ENCODE data around the gene PAPLN. TPM values are rescaled to one million over a fixed set of nuclear protein-coding genes. Genes with fewer than 3 reads are reported as not detected.

PAPLN gene
- total RNA-seq, 2 donors from 2014 or later: 2.8 to 8.3 TPM

DNA sequence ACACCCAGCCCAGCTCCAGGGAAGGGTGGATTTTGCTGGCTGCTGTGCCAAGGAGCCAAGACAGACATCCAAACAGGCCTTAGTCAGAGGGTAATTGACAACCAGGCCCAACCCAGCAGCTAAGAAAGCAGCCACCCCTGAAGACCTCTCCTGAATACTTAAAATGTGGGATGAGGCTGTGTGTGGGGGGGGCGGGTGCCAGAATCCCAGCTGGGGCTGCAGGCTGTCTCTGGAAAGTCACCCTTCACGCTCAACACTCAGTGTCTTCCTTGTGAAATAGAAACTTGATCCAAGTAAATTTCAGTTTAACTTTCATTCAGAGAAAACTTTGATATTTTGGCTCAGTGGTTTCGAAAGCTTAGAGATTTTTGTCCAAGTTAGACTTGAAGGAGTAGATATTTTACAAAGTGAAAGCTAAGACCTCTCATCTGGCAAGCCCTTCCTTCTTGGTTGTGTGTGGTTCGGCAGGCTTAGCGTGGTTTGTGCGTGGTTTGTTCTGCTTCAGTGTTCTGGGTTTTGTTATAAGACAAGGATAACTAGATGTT lies 5.1 kb downstream of the PAPLN start:
- intact Hi-C loops (cut with DNase I, micrococcal nuclease): no loop called here
- no peak for ATAC-seq
- no peak for DNase-seq

DNA sequence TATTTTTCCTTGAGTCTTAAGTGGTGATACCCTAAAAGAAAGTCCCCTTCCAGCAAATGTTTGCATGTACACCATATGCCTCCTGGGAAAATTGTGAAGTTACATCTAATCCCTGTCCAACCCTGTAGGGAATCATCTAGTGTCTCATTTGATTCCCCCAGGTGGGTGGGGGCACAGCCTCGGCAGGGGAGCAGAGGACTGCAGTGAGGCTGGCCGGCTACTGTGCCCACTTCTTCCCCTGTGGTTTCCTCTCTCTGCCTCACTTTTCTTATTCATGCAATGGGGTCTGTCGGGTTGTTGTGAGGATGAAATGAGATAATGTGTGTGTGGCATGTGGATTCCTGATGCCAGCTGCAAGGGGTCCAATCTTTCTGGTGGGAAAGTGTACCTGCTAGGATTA lies 6.0 kb downstream of the PAPLN start:
- ATAC-seq: no peak
- intact Hi-C loops (cut with DNase I, micrococcal nuclease): no loop called here
- DNase-seq: no peak

DNA sequence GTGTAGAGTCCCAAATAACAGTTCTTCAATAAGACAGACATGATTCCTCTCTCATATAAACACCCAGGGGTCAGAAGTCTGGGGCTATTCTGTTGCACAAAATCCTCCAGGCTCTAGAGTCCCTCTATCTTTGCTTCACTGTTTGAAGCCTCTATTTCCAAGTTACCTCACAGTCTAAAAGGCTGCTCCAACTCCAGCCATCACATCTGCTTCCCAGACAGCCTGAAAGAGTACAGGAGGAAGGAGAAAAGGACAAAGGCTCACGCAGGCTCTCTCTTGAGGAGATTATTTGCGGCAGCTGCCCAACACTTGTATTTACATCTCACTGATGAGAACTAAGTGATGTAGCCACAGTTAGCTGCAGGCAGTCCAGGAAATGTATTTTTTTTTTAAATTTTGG lies 6.4 kb downstream of the PAPLN start:
- ATAC-seq: no peak
- intact Hi-C loops (cut with DNase I, micrococcal nuclease): no loop called here
- DNase-seq: no peak

DNA sequence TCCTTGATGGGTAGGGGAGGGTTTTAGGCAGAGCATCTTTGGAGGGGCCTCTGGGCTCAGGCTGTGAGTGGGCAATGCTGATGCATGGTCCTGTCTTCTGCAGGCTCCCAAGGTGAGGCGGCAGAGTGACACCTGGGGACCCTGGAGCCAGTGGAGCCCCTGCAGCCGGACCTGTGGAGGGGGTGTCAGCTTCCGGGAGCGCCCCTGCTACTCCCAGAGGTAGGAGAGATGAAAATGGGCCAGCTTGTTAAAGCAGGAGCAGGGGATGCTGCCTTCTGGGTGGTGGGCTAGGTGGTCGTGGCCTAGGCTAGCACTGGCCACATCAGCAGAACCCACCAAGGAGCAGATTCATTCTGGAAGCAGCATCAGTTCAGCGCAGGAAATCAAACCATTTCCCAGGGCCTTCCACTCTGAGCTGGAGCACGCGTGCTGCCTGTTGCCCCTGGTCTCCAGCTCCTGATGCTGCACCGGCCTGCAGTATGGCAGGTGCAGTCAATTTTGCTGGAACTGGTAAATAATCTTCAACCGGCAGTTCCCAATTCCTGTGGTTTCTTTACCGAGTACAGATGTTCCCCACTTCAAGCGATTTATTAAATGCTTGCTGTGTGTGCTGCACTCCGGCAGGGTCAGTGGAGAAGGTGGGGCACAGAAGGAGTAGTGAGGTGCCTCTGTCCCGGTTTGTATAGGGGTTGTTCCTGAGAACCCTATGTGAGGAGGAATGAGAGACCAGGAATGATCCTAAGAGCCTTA lies 7.4 kb downstream of the PAPLN start:
- intact Hi-C loops (cut with DNase I, micrococcal nuclease): no loop called here
- DNase-seq: no peak
- ATAC-seq: no peak

DNA sequence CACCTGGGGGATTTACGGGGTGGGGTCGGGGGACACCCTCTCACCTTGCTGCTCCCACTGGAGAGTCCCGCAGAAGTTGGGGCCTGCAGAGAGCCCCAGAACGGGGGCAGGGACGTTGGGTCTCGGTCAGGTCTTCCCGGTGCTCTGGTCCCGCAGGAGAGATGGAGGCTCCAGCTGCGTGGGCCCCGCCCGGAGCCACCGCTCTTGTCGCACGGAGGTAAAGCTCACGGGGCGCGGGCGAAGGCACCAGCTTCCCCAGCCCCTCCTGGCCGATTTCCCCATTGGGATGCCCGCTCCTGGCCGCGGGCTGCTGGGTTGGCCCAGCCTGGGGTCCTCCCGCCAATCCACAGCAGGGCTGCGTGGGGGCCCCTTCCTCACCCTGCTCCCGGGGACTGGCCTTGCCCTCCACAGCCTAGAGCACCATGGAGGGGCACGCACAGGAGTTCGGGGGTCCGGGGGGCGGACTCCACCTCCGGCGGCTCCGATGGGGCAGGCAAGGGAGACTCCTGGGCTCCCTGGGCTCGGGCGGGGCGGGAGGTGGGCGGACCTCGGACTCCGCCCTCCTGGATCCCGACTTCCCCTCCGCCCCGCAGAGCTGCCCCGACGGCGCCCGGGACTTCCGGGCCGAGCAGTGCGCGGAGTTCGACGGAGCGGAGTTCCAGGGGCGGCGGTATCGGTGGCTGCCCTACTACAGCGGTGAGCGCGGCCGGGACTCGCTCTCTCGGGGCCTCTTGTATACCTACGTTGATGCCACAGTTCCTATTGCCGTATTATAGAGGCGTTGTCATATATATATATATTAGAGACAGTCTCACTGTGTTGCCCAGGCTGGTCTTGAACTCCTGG lies 8.4 kb downstream of the PAPLN start:
- ATAC-seq (peak; percentile 54), DNase-seq (peak in 1 of 2 donors; percentile 57)
- intact Hi-C loops (cut with DNase I, micrococcal nuclease): no loop called here

DNA sequence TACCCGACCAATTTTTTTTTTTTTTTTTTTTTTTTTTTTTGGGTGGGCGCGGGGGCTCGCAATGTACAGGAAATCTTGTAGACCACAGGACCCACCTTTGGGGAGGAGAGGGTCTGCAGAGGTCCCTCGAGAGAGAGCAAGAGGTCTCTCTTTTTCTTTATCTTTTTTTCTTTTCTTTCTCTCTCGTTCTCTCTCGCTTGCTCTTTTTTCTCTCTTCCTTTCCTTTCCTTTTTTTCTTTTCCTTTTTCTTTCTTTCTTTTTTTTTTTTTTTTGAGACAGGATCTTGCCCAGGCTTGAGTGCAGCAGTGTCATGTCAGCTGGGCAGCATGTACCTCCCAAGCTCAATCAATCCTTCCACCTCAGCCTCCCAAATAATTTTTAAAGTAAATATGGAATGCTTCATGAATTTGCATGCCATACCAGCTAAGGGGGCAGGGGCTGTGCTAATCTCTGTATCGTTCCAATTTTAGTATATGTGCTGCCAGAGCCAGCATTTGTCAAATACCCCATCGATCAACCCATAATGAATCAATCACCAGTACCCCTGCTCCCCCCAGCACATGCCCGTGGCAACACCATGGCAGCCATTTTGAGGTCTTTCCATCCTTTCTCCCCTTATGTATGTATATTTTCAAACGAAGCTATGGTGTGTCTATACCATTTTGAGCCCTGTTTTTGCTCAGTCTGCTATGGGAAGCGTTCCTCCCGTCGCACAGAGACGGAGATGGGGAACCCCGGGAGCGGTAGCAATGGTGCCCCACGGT lies 9.3 kb downstream of the PAPLN start:
- DNase-seq: no peak
- intact Hi-C loops (cut with DNase I, micrococcal nuclease): no loop called here
- ATAC-seq: no peak

DNA sequence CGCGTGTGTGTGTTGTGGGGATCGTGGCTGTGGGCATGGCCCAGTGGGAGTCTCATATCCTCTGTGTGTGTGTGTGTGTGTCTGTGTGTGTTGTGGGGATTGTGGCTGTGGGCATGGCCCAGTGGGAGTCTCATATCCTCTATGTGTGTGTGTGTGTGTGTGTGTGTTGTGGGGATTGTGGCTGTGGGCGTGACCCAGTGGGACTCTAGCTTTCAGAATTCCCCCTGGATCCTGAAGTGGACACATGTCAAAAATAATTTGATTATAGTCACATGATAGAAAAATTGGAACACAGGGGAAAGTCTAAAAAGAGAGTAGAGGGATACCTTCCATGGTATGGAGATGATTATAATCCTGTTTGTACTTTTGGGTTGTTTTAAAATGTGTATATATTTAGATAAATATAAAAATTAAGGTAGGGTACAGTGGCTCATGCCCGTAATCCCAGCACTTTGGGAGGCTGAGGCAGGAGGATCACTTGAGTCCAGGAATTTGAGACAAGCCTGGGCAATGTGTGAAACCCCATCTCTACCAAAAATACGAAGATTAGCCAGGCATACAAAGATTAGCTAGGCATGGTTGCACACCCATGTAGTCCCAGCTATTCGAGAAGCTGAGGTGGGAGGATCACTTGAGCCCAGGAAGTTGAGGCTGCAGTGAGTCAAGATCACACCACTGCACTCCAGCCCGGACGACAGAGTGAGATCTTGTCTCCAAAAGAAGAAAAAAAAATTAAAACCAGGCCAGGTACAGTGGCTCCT lies 11.0 kb downstream of the PAPLN start:
- intact Hi-C loops (cut with DNase I, micrococcal nuclease): no loop called here
- DNase-seq (no peak), ATAC-seq (no peak)

DNA sequence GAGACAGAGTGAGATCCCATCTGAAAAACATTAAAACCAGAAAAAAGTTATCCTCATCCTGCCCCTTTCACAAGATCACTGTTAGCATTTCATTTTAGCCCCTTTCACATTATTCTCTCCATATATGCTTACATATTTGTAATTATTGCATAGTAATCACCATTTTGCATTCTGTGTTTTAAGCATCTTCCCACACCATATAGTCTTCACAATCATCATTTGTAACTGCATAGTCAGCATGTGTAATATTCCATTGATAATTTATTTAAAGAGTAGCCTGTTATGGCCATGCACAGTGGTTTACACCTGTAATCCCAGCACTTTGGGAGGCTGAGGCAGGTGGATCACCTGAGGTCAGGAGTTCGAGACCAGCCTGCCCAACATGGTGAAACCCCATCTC lies 11.8 kb downstream of the PAPLN start:
- intact Hi-C loops (cut with DNase I, micrococcal nuclease): no loop called here

DNA sequence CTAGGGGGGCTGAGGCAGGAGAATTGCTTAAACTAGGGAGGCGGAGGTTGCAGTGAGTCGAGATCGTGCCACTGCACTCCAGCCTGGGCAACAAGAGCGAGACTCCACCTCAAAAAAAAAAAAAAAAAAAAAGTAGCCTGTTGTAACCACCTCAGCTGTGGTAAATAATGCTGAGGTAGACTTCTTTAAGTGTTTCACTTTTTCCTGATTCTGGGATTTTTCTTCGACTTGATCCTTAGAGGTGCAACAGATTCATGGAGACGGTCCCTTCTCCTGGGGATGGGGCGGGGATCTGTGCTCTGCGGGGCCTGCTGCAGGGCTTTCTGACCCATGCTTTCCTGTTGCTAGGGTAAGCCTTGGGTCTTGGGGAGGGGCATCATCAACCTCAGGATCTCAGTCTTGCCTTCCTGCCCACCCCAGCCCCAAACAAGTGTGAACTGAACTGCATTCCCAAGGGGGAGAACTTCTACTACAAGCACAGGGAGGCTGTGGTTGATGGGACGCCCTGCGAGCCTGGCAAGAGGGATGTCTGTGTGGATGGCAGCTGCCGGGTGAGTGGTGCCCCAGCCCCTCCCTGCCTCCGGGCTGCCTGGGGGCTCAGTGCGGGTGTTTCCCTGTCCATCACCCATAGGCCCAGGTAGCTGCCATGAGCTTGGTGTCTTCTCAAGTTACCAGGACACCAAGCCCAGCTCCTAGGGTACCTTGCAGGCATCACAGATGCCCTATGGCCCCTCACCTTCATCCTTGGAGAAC lies 12.4 kb downstream of the PAPLN start:
- no peak for ATAC-seq
- intact Hi-C loops (cut with DNase I, micrococcal nuclease): no loop called here
- no peak for DNase-seq

More for the DNA sequence above, 11.8 kb downstream of the PAPLN start:
- DNase-seq (no peak), ATAC-seq (no peak)

DNA sequence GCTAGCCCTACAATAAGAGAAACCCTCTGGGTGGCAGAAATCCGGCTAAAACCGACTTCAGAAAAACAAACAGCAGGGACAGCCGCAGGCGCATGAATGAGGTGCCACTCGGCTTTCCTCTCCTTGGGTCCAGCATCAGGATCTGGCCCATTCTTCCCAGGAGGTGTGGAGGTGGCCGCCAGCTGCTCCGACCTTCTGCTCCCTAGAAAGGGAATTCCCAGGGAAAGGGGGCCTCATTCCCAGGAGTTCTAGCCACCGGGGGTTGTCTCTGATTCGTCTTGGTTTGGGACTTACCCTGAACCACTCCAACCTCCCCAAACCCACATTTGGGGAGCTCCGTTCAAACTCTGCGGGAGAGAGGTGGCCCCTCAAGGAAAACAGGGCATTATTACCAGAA lies 13.0 kb downstream of the PAPLN start:
- DNase-seq (no peak), ATAC-seq (no peak)
- intact Hi-C loops (cut with DNase I, micrococcal nuclease): no loop called here

DNA sequence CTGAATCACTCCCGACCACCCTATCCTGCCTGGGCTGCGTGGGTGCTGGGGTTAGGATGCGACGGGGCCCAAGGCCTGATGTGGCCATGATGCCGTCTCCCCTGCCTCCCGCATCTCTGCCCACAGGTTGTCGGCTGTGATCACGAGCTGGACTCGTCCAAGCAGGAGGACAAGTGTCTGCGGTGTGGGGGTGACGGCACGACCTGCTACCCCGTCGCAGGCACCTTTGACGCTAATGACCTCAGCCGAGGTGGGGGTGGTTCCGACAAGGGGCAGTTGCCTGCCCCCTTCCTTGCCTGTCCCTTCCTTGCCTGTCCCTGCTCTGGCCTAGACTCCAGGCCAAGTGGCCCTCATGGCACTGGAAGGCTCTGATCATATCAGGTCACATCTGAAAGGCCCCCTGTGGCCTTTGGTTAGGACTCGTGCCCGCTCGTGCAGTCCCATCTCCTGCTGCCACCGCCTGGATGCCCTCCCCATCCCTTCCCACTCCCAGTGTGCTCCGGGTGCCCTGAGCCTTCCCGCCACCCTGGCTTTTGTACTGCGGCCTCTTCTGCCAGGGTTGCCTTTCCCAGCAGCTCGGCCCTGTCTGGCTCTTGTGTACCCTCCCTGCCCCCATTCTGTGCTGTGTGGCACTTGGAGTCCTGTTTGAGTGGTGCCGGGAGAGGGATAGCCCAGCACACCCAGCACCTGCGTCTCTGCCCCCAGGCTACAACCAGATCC lies 13.6 kb downstream of the PAPLN start:
- DNase-seq: no peak
- no peak for ATAC-seq
- intact Hi-C loops (cut with DNase I, micrococcal nuclease): no loop called here

DNA sequence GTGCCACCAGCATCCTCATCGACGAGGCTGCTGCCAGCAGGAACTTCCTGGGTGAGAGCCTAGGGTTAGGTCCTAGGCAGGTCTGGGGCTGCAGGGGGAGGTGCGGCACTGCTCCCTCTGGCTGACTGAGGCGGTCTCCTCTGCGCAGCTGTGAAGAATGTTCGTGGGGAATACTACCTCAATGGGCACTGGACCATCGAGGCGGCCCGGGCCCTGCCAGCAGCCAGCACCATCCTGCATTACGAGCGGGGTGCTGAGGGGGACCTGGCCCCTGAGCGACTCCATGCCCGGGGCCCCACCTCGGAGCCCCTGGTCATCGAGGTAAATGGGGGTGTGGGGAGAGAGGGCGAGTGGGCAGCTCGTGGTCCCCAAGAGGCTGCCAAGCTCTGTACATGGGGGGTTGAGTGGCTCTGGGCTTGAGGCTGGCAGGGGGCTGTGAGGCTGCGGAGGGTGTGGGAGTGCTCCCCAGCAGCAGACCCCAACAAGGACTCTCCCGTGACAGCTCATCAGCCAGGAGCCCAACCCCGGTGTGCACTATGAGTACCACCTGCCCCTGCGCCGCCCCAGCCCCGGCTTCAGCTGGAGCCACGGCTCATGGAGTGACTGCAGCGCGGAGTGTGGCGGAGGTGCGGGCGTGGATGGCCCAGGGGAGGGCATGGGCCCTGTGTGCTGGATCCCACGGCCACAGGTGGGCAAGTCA lies 14.4 kb downstream of the PAPLN start:
- intact Hi-C loops (cut with DNase I, micrococcal nuclease): no loop called here
- ATAC-seq (no peak), DNase-seq (no peak)

DNA sequence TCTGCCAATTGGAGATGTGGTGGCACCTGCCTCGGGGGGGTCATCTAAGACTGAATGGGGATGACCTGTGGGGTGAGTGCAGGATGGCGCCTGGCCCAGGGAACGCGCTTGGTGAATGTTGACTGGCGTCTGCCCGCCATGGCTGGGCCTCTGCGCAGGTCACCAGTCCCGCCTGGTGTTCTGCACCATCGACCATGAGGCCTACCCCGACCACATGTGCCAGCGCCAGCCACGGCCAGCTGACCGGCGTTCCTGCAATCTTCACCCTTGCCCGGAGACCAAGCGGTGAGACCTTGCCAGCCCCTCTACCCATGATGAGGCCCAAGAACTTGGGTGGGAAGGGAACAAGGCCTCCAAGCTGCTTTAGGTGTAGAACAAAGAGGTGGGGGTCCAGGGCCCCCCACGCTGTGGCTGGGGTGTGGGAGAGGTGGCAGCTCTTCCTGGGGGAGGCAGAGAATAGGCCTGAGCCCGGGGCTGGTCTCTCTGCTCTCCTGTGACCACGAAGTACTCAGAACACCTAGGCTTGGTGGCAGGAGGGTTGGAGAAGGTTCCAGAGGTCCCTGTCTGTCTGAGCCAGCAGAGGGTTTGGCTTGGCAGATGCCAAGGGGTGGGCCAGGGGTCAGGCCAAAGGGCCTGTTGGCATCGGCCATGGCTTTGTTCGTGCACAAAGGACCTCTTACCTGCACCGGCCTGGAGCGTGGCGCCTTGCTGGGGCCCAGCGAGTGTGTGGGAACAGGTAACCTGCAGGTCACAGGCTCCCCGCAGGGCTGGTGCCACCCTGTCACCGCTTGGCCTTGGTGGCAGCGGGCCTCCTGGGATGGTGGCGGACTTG lies 15.4 kb downstream of the PAPLN start:
- ATAC-seq: no peak
- intact Hi-C loops (cut with DNase I, micrococcal nuclease): no loop called here
- DNase-seq: no peak

DNA sequence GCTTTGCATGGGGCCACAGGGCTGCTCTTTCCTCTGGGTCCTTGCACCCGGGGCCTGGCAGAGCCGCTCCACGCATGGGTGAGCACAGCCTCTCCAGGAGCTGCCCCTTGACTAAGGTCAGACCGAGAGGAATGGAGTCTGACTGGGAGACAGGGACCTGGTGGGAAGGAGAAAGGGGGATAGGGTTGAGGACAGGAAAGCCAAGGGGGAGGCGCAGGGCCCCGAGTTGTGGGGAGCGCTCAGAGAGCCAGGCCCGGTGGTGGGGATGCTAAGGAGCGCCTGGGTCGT lies 16.0 kb downstream of the PAPLN start:
- DNase-seq (no peak), ATAC-seq (no peak)
- intact Hi-C loops (cut with DNase I, micrococcal nuclease): no loop called here

DNA sequence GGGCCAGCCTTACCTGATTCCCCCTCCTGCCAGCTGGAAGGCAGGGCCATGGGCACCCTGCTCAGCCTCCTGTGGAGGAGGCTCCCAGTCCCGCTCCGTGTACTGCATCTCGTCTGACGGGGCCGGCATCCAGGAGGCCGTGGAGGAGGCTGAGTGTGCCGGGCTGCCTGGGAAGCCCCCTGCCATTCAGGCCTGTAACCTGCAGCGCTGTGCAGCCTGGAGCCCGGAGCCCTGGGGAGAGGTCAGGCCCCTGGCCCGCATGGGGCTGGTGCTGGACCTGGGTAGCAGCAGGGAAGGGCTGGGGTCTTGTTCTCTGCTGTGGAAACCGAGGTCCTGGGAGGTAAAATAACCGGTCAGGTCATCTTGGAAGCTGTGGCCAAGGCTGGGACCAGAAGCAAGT lies 16.4 kb downstream of the PAPLN start:
- DNase-seq (no peak), ATAC-seq (no peak)
- intact Hi-C loops (cut with DNase I, micrococcal nuclease): no loop called here

DNA sequence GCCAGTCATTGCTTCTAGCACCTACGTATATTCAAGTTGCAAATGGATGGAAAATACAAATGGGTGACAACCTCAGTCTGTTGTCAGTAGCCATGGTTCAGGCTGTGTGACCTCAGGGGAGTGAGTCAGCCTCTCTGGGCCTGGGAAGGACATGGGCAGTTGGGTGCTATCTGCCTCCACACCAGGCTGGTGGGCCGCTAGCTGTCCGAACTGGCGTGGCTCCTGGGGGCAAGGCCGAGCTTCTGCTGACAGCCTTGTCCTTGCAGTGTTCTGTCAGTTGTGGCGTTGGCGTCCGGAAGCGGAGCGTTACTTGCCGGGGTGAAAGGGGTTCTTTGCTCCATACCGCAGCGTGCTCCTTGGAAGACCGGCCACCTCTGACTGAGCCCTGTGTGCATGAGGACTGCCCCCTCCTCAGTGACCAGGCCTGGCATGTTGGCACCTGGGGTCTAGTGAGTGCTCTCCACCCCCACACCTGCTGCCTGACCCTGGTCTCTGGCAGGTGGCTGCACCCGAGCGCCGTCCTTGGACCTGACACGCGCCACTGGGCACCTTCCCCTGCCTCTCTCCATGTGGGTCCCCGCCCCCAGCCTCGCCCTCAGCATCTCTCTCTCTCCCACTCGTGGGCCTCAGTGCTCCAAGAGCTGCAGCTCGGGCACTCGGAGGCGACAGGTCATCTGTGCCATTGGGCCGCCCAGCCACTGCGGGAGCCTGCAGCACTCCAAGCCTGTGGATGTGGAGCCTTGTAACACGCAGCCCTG lies 17.1 kb downstream of the PAPLN start:
- intact Hi-C loops (cut with DNase I, micrococcal nuclease): no loop called here
- DNase-seq (no peak), ATAC-seq (no peak)

Measured in left colon (tissue), 2 donors.